CD1c-positive myeloid dendritic cell (primary cell): ENCODE measurements around the gene C1QTNF9.
"Not testable (repeated sequence)": the region's sequence is repeated elsewhere in the genome, so short reads cannot be mapped to it uniquely, and the experiment has no call there.

Source experiments
- DNase-seq: peaks from one replicate; pipeline ENCODE4 v3.0.0-alpha.2; 2016; ENCODE audit errors: extremely low spot score

C1QTNF9 gene

DNA sequence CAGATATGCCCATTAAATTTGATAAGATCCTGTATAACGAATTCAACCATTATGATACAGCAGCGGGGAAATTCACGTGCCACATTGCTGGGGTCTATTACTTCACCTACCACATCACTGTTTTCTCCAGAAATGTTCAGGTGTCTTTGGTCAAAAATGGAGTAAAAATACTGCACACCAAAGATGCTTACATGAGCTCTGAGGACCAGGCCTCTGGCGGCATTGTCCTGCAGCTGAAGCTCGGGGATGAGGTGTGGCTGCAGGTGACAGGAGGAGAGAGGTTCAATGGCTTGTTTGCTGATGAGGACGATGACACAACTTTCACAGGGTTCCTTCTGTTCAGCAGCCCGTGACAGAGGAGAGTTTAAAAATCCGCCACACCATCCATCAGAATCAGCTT lies 12.0 kb downstream of the C1QTNF9 start:
- DNase-seq = not testable (repeated sequence)

- not testable (repeated sequence) for DNase-seq
Observed at GRCh38 chr13:24322470-24322869, 13.1 kb downstream of the C1QTNF9 start.

DNA sequence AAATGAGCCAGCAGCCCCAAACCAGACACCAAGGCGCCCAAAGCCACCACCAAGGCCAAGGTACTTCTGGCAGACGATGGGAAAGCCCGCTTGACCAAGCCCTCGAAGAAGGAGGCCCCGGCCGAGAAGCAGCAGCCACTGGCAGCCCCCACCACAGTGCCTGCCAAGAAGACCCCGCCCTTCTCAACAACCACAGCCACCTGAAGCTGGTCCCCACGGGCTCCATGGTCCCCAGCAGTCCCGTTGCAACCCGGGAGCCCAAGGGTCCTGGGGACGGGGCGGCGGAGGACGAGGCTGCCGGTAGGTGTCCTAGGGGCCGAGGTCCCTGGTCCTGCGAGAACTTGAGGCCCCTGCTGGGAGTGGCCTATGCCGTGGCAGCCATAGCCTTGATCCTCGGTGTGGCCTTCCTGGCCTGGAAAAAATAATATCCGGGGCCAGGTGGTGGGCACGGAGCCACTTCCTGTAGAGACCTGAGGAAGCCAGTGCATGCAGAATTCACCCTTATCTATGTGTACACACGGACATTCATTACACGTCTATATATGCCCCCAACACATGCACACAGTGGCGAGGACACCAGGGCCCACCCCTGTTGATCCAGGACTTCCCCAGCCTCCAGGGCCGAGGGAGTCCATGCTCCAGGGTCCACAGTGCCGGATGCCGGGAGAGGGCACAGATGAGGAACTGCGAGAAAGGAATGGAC lies 13.8 kb downstream of the C1QTNF9 start:
- DNase-seq = no peak

DNA sequence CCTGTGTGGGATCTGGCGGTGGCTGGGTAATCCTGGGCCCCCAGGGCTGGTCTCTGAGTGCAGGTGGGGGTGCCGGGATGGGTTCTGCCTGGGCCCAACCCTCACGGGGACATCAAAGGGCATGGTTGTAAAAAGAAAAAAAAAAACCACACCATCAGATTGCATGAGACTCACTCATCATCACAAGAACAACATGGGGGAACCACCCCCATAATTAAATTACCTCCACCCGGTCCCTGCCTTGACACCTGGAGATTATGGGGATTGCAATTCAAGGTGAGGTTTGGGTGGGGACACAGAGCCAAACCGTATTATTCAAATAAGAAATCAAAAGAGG lies 14.3 kb downstream of the C1QTNF9 start:
- DNase-seq = no peak

- DNase-seq = not testable (repeated sequence)
Observed at GRCh38 chr13:24327598-24327997, 18.2 kb downstream of the C1QTNF9 start.

DNA sequence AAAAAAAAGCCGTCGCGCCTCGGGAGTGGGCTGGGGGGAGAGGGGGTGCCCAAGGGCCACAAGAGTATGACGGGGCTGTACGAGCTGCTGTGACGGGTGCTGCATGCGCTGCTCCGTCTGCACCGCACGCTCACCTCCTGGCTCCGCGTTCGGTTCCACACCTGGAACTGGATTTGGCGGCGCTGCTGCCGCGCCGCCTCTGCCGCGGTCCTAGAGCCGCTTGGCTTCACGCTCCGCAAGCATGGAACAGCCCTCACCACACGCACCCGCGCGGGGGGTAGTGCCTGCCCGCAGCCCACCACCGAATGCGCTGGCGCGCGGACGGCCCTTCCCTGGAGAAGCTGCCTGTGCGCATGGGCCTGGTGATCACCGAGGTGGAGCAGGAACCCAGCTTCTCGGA lies 18.8 kb downstream of the C1QTNF9 start:
- DNase-seq = no peak

DNA sequence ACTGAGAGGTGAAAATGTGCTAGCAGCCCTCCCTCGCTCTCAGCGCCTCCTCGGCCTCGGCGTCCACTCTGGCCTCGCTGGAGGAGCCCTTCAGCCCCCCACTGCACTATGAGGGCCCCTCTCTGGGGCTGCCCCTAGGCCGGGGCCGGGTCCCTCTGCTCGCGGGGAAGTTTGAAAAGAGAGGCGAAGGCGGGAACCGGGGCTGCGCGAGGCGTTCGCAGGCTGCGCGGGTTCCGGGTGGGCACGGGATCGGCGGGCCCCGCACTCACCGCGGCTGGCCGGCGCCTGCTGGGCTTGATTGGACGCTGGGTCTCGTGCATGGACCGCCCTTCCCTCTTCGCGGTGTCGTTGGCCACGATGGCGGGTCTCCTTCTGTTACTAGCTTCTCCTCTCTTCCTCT lies 29.3 kb downstream of the C1QTNF9 start:
- no peak for DNase-seq

DNA sequence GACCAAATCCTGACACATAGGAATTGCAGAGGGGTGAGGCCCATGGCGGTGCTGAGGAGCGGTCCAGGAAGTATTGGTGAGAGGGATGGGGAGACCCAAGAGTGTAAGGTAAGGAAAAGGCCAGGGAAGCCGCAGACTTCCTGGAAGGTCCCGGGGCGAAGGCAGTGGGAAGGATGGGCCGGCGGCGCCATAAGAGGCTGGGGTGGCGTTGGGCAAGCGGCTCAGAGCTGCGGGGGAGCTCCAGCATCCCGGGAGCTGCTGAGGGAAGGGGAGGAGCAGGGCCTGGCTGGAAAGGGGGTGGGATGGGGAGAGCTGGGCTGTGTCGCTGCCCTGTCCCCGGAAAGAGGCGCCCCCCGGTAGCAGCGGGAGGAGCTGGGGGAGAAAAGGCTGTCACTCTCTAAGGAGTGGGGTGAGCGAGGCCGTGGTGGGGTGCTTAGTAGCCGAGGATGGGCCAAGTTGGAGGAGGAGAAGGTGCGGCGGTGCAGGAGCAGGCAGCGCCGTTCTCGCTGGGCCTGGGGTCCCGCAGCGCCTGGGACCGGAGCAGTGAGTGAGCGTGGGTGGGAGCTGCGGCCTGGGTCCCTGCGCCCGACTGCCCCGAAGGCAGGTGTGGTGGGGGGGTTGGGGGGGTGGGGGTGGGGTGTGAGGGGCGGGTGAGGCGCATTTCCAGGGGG lies 30.7 kb downstream of the C1QTNF9 start:
- DNase-seq = no peak

DNA sequence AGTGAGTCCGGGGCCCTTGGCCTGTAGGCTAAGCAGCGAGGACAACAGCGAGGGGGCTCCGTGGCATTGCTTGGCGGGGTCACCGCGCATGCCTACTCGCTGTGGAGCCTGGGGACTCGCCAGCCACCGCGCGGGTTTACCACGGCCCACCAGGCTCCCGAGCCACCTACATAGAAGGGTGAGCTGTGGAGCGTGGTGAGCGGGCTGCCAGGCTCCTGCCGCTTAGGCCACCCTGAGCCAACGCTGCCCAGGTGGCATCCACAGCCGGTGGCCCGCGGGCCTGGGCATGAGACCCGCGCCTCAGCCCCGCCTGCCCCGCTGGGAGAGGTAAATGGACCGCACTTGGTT lies 31.2 kb downstream of the C1QTNF9 start:
- no peak for DNase-seq

GRCh38 chr13:24341439-24341838 lies 32.1 kb downstream of the C1QTNF9 start:
- no peak for DNase-seq

- DNase-seq = no peak
Observed at GRCh38 chr13:24348385-24348784, 39.0 kb downstream of the C1QTNF9 start.

DNA sequence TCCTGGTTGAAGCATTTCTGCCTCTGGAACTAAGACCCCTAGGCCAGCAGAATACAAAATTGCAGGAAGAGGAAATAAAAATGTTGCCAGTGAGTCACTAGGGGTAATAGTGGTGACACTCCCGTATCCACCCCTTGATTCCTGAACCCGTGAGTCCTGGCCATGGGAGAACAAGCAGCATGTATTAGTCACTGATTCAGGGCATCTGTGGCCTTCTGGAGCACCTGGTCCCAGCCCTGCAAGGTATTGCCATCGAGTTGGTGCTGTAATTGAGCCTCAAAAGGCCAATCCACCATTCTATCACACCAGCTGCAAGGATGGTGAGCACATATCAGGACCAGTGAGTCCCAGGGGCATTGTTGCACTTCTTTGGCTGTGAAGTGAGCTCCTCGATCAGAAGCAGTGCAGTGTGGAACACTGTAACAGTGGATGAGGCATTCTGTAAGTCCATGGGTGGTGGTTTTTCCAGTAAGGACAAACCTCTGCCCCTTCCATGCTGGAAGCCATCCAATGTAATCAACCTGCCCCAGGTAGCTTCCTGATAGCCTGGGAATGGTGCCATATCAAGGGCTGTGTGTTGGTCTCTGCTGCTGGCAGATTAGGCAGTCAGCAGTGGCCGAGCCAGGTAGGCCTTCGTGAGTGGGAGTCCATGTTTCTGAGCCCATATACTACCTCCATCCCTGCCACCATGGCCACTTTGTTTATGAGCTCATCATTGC lies 39.6 kb downstream of the C1QTNF9 start:
- DNase-seq = no peak

DNA sequence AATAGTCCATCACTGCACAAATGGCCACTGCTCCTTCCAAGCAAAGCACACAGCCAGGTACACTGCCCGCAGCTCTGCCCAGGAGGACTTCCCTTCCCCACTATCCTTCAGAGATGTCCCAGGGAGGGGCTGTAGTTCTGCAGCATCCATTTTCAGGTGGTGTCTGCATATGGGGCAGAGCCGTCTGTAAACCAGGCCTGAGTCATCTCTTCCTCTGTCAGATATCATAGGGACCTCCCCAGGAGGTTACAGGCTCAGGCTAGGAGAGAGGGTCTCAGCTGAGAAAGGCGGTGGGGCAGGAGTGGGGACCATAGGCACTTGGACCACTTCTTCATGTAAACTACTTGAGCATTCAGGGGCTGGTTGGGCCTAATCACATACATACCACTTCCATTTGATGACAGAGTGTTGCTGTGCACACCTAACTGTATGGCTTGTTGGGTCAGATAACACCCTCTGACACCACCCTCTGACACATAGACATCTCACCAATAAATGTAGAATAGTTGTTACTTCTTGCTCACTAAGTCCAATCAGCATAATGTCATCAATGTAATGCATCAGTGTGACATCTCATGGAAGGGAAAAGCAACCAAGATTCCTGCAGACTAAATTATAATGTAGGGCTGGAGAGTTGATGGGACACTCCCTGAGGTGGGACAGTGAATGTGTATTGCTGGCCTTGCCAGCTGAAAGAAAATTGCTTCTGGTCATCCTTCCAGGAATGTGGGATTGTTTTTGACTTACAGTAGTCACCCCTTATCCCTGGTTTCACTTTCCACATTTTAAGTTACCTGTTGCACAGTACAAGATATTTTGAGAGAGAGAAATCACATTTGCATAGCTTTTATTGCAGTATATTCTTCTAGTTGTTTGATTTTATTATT lies 40.6 kb downstream of the C1QTNF9 start:
- DNase-seq = not testable (repeated sequence)

DNA sequence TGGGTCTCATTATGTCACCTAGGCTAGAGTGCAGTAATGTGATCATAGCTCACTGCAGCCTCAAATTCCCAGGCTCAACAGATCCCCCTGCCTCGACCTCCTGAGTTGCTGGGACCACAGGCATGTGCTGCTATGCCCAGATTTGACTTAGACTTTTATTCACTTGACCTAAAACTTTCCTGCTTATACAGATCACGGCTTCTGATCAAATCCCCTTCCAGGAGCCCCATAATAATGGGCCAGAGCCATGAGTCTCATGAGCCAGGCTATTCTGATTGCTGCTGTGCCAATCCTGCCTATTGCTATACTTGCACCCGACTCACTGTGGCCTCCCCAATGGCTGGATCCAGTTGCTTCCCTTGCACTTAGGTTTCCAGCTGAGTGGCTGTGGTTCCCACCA lies 42.0 kb downstream of the C1QTNF9 start:
- DNase-seq = no peak

GRCh38 chr13:24353736-24354135 lies 44.4 kb downstream of the C1QTNF9 start:
- no peak for DNase-seq

GRCh38 chr13:24355103-24355502 lies 45.7 kb downstream of the C1QTNF9 start:
- no peak for DNase-seq

- no peak for DNase-seq
Observed at GRCh38 chr13:24356270-24356669, 46.9 kb downstream of the C1QTNF9 start.

DNA sequence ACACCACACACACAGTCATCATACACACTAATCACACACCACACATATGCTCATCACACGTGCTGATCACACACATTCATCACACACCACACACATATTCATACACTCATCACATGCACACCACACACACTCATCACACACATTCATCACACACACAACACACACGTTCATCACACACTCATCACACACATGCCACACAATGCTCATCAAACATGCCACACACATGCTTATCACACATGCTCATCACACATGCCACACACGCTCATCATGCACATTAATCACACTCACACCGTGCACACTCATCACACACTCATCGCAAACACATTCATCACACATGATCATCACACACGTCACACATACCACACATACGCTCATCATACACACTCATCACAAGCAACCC lies 47.5 kb downstream of the C1QTNF9 start:
- DNase-seq = no peak

DNA sequence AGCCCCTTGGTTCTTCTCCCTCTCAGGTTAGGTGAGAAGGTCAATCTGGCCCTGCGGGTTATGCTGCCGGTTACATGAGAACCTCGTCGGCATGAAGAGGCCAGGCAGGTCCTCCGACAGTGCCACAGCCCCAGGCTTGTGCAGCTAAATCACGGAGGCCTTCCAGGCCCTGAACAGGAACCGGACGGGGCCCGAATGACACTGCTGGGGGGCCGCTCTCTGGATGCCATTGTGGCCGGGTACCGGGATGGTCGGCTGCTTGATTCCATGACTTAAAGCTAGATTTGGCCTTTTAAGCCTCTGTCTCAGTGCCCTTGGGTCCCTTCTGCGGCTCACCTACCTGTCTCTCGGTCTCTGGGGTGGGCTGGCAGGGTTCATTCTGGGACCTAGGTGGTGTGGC lies 48.4 kb downstream of the C1QTNF9 start:
- no peak for DNase-seq

DNA sequence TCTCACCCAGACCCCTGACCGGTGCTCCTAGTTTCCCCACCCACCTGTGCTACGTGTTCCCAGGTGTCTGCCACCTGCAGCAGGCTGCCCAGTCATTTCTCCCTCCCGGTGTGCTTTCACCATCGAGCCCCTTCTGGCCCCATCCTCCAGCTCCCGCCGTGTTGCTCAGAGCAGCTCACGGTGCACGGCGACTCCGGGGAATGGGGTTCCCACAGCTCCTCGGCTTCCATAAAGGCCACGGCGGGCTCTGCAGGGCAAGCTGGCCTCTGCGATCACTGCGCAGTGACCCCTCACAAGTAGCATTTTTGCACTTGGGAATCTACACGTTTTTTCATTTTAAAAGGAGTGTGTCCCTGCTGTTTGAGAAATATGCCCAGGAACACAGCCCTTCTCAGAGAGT lies 49.5 kb downstream of the C1QTNF9 start:
- not testable (repeated sequence) for DNase-seq

DNA sequence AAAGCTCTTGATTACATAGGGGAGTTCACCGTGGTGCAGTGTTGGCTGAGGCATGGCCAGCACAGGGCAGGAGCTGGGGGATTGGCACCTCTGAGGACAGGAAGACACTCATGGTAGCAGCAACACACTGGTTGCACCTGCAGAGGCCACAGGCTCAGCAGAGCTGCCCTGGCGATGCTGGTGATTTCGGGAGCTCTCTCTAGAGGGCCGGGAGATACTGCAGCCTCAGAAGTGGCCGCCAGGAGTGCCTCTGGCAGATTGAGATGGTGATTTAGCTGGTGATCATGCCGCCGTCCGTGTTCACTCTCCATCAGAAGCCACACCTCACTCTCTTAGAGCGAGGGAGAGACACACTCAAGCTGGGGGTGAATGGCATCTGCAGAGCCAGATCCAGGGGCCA lies 49.9 kb downstream of the C1QTNF9 start:
- not testable (repeated sequence) for DNase-seq

GRCh38 chr13:24360106-24360505 lies 50.7 kb downstream of the C1QTNF9 start:
- DNase-seq = no peak
